ENCODE measurements around the gene LAMC2. TPM values are rescaled to one million over a fixed set of nuclear protein-coding genes. Genes with fewer than 3 reads are reported as not detected.

LAMC2 gene
- total RNA-seq, 2 donors from 2014 or later: 9.3 to 11.6 TPM

GRCh38 chr1:183200451-183200850, 14.4 kb downstream of the LAMC2 start:
- TF ChIP-seq POLR2AphosphoS5 (IDR thresholded peaks at IDR 0.05) (no peak), POLR2A (IDR thresholded peaks at IDR 0.05) (no peak)
- TF ChIP-seq, protein P1, sequence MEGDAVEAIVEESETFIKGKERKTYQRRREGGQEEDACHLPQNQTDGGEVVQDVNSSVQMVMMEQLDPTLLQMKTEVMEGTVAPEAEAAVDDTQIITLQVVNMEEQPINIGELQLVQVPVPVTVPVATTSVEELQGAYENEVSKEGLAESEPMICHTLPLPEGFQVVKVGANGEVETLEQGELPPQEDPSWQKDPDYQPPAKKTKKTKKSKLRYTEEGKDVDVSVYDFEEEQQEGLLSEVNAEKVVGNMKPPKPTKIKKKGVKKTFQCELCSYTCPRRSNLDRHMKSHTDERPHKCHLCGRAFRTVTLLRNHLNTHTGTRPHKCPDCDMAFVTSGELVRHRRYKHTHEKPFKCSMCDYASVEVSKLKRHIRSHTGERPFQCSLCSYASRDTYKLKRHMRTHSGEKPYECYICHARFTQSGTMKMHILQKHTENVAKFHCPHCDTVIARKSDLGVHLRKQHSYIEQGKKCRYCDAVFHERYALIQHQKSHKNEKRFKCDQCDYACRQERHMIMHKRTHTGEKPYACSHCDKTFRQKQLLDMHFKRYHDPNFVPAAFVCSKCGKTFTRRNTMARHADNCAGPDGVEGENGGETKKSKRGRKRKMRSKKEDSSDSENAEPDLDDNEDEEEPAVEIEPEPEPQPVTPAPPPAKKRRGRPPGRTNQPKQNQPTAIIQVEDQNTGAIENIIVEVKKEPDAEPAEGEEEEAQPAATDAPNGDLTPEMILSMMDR (IDR thresholded peaks at IDR 0.05): no peak
- intact Hi-C loops (cut with DNase I): no loop called here
- Histone ChIP-seq H3K9me3 (no peaks in the 10 kb centered on the region), H3K27ac (no peak overlapping the region), H3K36me3 (no peaks in the 10 kb centered on the region), H3K4me3 (no peak overlapping the region), H3K4me1 (replicated peaks) (no peaks in the 10 kb centered on the region), H3K27me3 (replicated peaks; ENCODE audit: insufficient read depth) (no peaks in the 10 kb centered on the region)
- DNase-seq (ENCODE audit: low spot score): no peak
- 57% methylated on average over 9 of the region's 9 CpGs for WGBS

DNA sequence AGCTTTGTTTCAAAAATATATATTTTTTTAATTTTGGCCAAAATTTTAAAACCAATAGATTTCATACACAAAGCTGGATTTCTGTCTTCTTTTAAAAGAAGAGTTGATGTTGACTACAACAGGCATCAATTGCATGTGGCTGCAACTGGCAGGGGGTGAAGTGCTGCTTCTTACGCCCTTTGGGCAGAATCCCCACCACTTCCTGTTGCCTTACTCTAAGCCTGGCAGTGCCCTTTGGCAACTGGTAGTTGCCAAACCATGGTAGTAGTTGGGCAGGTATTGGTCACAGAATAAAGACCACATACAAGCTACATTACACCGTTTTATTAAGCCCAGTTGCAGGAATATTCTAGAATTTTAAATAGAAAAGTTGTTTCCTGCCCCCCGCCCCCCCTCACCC, 17.0 kb downstream of the LAMC2 start:
- intact Hi-C loops (cut with DNase I): no loop called here
- no peaks in the 10 kb centered on the region for H3K36me3 ChIP-seq

GRCh38 chr1:183205196-183205781, 19.2 kb downstream of the LAMC2 start:
- WGBS: 47% methylated on average over 3 of the region's 3 CpGs
- DNase-seq (ENCODE audit: low spot score): no peak
- intact Hi-C loops (cut with DNase I): no loop called here
- H3K9me3 ChIP-seq: no peaks in the 10 kb centered on the region
- H3K27ac ChIP-seq: no peak overlapping the region
- TF ChIP-seq, protein P1 (IDR thresholded peaks at IDR 0.05): no peak
- H3K36me3 ChIP-seq: no peaks in the 10 kb centered on the region
- no peak overlapping the region for H3K4me3 ChIP-seq
- H3K27me3 ChIP-seq (replicated peaks; ENCODE audit: insufficient read depth): no peaks in the 10 kb centered on the region
- H3K4me1 ChIP-seq (replicated peaks): no peaks in the 10 kb centered on the region

More for the DNA sequence above, 17.0 kb downstream of the LAMC2 start:
- DNase-seq (ENCODE audit: low spot score): no peak
- 89% methylated on average over 3 of the region's 3 CpGs for WGBS
- no peaks in the 10 kb centered on the region for H3K27me3 ChIP-seq (replicated peaks; ENCODE audit: insufficient read depth)
- no peaks in the 10 kb centered on the region for H3K4me1 ChIP-seq (replicated peaks)
- H3K27ac ChIP-seq: no peak overlapping the region
- TF ChIP-seq, protein P1 (IDR thresholded peaks at IDR 0.05): no peak
- no peak for TF ChIP-seq POLR2A (IDR thresholded peaks at IDR 0.05)
- TF ChIP-seq POLR2AphosphoS5 (IDR thresholded peaks at IDR 0.05): no peak
- H3K9me3 ChIP-seq: no peaks in the 10 kb centered on the region
- no peak overlapping the region for H3K4me3 ChIP-seq

DNA sequence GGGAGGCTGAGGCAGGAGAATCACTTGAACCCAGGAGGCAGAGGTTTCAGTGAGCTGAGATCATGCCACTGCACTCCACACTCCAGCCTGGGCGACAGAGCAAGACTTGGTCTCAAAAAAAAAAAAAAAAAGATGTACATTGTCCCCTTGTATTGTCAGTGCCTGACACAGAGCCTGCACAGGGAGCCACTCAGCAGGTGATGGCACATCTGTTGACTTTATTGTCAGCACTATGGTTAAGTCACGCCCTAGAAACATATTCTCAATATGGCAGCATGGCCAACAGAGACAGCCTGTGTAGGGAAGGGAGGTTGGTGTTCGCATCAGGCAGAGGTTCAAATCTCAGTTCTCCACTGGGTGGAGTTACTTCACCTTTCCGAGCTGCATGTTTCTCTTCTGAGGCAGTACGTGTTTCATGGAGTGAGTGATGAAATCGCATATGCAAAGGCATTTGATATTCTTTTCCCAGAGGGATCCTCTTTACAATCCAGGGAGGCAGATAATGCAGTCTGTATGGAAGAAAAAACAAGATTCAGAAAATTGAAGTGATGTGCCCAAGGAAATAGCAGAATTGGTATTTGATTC, 20.6 kb downstream of the LAMC2 start:
- Histone ChIP-seq H3K9me3 (no peaks in the 10 kb centered on the region), H3K36me3 (no peaks in the 10 kb centered on the region), H3K4me3 (no peak overlapping the region), H3K4me1 (replicated peaks) (no peaks in the 10 kb centered on the region), H3K27ac (no peak overlapping the region), H3K27me3 (replicated peaks; ENCODE audit: insufficient read depth) (no peaks in the 10 kb centered on the region)
- DNase-seq (ENCODE audit: low spot score): no peak
- no peak for TF ChIP-seq POLR2AphosphoS5 (IDR thresholded peaks at IDR 0.05)
- TF ChIP-seq, protein P1 (IDR thresholded peaks at IDR 0.05): no peak
- TF ChIP-seq POLR2A (IDR thresholded peaks at IDR 0.05): no peak
- intact Hi-C loops (cut with DNase I): no loop called here
- WGBS: 99% methylated on average over 6 of the region's 6 CpGs

- H3K4me3 ChIP-seq: no peak overlapping the region
- DNase-seq (ENCODE audit: low spot score): no peak
- no peaks in the 10 kb centered on the region for H3K27me3 ChIP-seq (replicated peaks; ENCODE audit: insufficient read depth)
- intact Hi-C loops (cut with DNase I): no loop called here
- no peak overlapping the region for H3K27ac ChIP-seq
- no peaks in the 10 kb centered on the region for H3K9me3 ChIP-seq
- no peak for TF ChIP-seq POLR2A (IDR thresholded peaks at IDR 0.05)
- TF ChIP-seq POLR2AphosphoS5 (IDR thresholded peaks at IDR 0.05): no peak
- TF ChIP-seq, protein P1 (IDR thresholded peaks at IDR 0.05): no peak
- H3K4me1 ChIP-seq (replicated peaks): no peaks in the 10 kb centered on the region
- H3K36me3 ChIP-seq: no peaks in the 10 kb centered on the region
Observed at GRCh38 chr1:183209533-183210158, 23.6 kb downstream of the LAMC2 start.

Data from prostate gland (tissue), 2 donors.